Fibroblast of lung (primary cell): ENCODE results near the gene RPL39L.

ENCODE experiments used
- EZH2 ChIP-seq: IDR thresholded peaks from 2 replicates; pipeline ENCODE4 v1.5.1; 2012; ENCODE audit warnings: low read length, control low read depth, mild to moderate bottlenecking; ENCODE audit errors: missing control alignments
- TF ChIP-seq, protein P1 (sequence below), 2 donors: IDR thresholded peaks in 1 of 2; conservative IDR thresholded peaks in 1 of 2; 1 replicate in 1 of 2; 2 replicates in 1 of 2; pipeline ENCODE4 v1.5.1; 2011 to 2012; ENCODE audit warnings: low read length in 2 of 2, control low read depth in 1 of 2, inconsistent platforms in 1 of 2, low read depth in 1 of 2, mild to moderate bottlenecking in 1 of 2

DNA sequence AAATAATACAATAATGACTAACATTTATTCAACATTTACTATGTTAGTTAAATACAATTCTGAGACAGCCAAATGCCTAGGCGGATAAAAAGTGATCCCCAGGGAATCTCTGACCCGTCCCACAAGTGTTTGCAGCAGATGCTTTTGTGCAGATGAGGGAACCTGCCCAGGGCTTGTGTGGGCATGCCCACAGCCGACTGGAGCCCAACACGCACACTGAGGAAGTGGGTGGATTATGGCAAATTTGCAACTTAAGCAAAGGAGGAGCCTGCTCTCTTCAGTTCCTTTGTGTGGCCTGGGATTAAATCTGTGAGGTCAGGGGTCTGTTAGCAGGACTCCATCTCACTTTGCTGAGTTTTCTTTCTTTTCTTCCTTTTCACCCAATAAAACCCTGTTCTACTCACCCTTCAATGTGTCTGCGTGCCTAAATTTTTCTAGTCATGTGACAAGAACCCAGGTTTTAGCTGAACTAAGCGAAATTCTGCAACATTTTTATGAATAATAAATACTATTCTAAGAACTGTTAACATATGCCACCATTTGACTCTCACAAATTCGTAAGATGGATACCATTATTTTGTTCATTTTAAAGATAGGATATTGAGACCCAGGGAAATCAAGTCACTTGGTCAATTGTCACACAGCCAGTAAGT, 44.0 kb upstream of the RPL39L start:
- TF ChIP-seq, protein P1, sequence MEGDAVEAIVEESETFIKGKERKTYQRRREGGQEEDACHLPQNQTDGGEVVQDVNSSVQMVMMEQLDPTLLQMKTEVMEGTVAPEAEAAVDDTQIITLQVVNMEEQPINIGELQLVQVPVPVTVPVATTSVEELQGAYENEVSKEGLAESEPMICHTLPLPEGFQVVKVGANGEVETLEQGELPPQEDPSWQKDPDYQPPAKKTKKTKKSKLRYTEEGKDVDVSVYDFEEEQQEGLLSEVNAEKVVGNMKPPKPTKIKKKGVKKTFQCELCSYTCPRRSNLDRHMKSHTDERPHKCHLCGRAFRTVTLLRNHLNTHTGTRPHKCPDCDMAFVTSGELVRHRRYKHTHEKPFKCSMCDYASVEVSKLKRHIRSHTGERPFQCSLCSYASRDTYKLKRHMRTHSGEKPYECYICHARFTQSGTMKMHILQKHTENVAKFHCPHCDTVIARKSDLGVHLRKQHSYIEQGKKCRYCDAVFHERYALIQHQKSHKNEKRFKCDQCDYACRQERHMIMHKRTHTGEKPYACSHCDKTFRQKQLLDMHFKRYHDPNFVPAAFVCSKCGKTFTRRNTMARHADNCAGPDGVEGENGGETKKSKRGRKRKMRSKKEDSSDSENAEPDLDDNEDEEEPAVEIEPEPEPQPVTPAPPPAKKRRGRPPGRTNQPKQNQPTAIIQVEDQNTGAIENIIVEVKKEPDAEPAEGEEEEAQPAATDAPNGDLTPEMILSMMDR (conservative IDR thresholded peaks at IDR 0.05 in 1 of 2, IDR thresholded peaks at IDR 0.05 in 1 of 2; ENCODE audit: low read depth in 1 of 2, low read length in 2 of 2): no peak
- TF ChIP-seq EZH2: no peak
